K562 (cell line): ENCODE results near the gene KLHL18. TPM values are rescaled to one million over a fixed set of nuclear protein-coding genes. Genes with fewer than 3 reads are reported as not detected.

Experiments used
- ATF7 ChIP-seq: fragments of 450-650 bp; IDR thresholded peaks from 2 replicates; pipeline ENCODE4 v1.7.1; 2014; ENCODE audit warnings: mild to moderate bottlenecking, moderate library complexity
- CTBP1 ChIP-seq: fragments of 450-650 bp; IDR thresholded peaks from 2 replicates; pipeline ENCODE4 v1.6.1; 2016; ENCODE audit warnings: borderline replicate concordance
- ERF ChIP-seq: fragments of 450-650 bp; formaldehyde crosslinking; IDR thresholded peaks from 2 replicates; pipeline ENCODE4 v1.4.0; 2020; ENCODE audit warnings: mild to moderate bottlenecking, mixed read lengths
- MCM7 ChIP-seq, 2 experiments: fragments of 450-650 bp; IDR thresholded peaks; 2 replicates each; pipeline ENCODE4 v1.6.1; 2016 to 2018
- MTA1 ChIP-seq: fragments of 450-650 bp; IDR thresholded peaks from 2 replicates; pipeline ENCODE4 v1.6.1; 2017; ENCODE audit warnings: borderline replicate concordance
- NR4A1 ChIP-seq, 2 experiments: fragments of 250-450 bp in 1 of 2; fragments of 450-650 bp in 1 of 2; sonication (Bioruptor Pico) in 1 of 2; IDR thresholded peaks; 2 replicates each; pipeline versions ENCODE4 v1.4.0 to v1.6.1; 2016 to 2020; ENCODE audit warnings: mild to moderate bottlenecking in 2 of 2, missing compliant biosample characterization in 1 of 2, missing genetic modification characterization in 1 of 2, moderate library complexity in 1 of 2
- PTBP1 ChIP-seq: fragments of 200-400 bp; formaldehyde crosslinking; IDR thresholded peaks from 2 replicates; pipeline ENCODE4 v1.6.1; 2017; ENCODE audit warnings: low read depth, low read length
- RBM17 ChIP-seq: fragments of 200-400 bp; formaldehyde crosslinking; IDR thresholded peaks from 2 replicates; pipeline ENCODE4 v1.6.1; 2017; ENCODE audit warnings: low read depth, mild to moderate bottlenecking, low read length, borderline replicate concordance
- SMARCE1 ChIP-seq: fragments of 450-650 bp; IDR thresholded peaks from 2 replicates; pipeline ENCODE4 v1.7.1; 2016; ENCODE audit warnings: mild to moderate bottlenecking
- TAF7 ChIP-seq: fragments of 450-650 bp; IDR thresholded peaks from 2 replicates; pipeline ENCODE4 v1.6.1; 2016; ENCODE audit warnings: missing genetic modification characterization, missing compliant biosample characterization
- TCF7L2 ChIP-seq: fragments of 150-350 bp; IDR thresholded peaks from 2 replicates; pipeline ENCODE4 v1.6.1; 2016; ENCODE audit warnings: low read depth, mild to moderate bottlenecking, low read length, moderate library complexity
- WHSC1 ChIP-seq: IDR thresholded peaks from one replicate; pipeline ENCODE4 v1.6.1; 2012; ENCODE audit warnings: low read length, control low read depth, inconsistent platforms
- ZFX ChIP-seq: sonication (generic); formaldehyde crosslinking; IDR thresholded peaks from 2 replicates; pipeline ENCODE4 v1.8.0; 2022; ENCODE audit warnings: mild to moderate bottlenecking, missing genetic modification reagents, moderate library complexity
- ZNF140 ChIP-seq: fragments of 250-450 bp; sonication (Bioruptor Pico); IDR thresholded peaks from 2 replicates; pipeline ENCODE4 v1.8.0; 2021; ENCODE audit warnings: moderate library complexity, mild to moderate bottlenecking, inconsistent platforms
- ZNF143 ChIP-seq: sonication (generic); formaldehyde crosslinking; IDR thresholded peaks from 2 replicates; pipeline ENCODE4 v1.9.0; 2022; ENCODE audit warnings: mild to moderate bottlenecking, missing genetic modification reagents
- ZNF778 ChIP-seq: fragments of 450-650 bp; formaldehyde crosslinking; IDR thresholded peaks from 2 replicates; pipeline ENCODE4 v1.4.0; 2020; ENCODE audit warnings: mild to moderate bottlenecking, moderate library complexity
- polyA plus RNA-seq, 8 experiments: library from polyadenylated mRNA; depleted of rRNA in 4 of 8; stranded (reverse) in 5 of 8; unstranded in 3 of 8; fragments of >200 nt; fragmentation: Nextera tagmentation in 2 of 8; fragmentation: Illumina TruSeq in 1 of 8; extraction: Ambion mirVana in 2 of 8; extraction: Trizol in 1 of 8; gene quantifications; 2 replicates each; pipeline versions ENCODE4 v1.2.1 to v1.2.3, GENCODE V29; 2011 to 2014; ENCODE audit warnings: inconsistent platforms in 1 of 8, missing spikeins in 1 of 8
- total RNA-seq, 7 experiments: library from RNA; depleted of rRNA in 6 of 7; stranded (reverse); fragments of >200 nt in 6 of 7; fragmentation: Illumina TruSeq in 2 of 7; extraction: Trizol in 2 of 7; gene quantifications; 2 replicates each; pipeline versions ENCODE4 v1.2.1 to v1.2.3, GENCODE V29; 2011 to 2021; ENCODE audit warnings: low replicate concordance in 1 of 7
- TF ChIP-seq, protein P1 (sequence below), 2 experiments: fragments of 250-450 bp in 1 of 2; fragments of 450-650 bp in 1 of 2; sonication (Bioruptor Pico) in 1 of 2; IDR thresholded peaks; 2 replicates each; pipeline versions ENCODE4 v1.6.1 to v1.8.0; 2016 to 2021; ENCODE audit warnings: mild to moderate bottlenecking in 2 of 2, moderate library complexity in 2 of 2, missing compliant biosample characterization in 1 of 2, missing genetic modification characterization in 1 of 2
- TF ChIP-seq, protein P2 (sequence below): fragments of 450-650 bp; IDR thresholded peaks from 2 replicates; pipeline ENCODE4 v1.6.1; 2016; ENCODE audit warnings: low read depth
- TF ChIP-seq, protein P3 (sequence below): fragments of 450-650 bp; formaldehyde crosslinking; IDR thresholded peaks from 2 replicates; pipeline ENCODE4 v1.4.0; 2022; ENCODE audit warnings: missing genetic modification characterization

Gene KLHL18
- total and polyA plus RNA-seq, 9 of the 15 experiments (the other 6 are each of a cell fraction or from before 2014, with no cell fraction given) = 26.7 to 97.5 (median 48.7) TPM

DNA sequence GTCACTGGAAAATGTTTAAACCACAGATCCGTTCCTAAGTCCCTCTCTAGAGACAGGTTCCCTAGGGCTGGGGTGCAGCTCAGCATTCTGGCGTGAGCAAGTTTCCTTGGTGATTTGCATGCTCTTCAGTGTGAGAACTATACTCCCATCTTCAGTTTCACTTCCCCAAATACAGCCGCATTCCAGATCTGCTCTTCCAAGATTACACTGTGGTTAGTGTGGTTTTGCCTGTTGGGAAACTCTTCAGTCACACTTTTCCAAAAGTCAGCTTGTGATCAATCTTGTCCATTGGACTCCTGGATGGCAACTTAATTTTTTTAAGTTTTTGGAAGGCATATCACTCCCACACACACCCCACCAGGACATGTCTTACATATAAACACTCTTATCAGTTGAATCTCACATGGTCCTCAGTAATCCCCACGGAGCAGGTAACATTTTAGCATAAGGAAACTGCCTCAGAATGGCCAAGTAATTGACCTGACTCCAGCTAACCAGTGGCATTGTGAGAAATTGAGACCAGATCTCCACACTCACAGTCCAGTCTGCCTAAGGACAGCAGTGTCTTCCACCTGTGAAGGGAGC lies 64.6 kb downstream of the KLHL18 start (continued):
- TF ChIP-seq ERF (CRISPR knock-in tag) (no peak), ZNF143 (CRISPR knock-in tag) (no peak), ZNF778 (CRISPR knock-in tag) (no peak), MTA1 (peak; percentile 94), CTBP1 (peak; percentile 94; the same call in 1 of the 2 replicates), ZNF140 (CRISPR knock-in tag) (no peak), NR4A1 (CRISPR knock-in tag; IDR thresholded peaks at IDR 0.05) (no peak), NR4A1 (tag; IDR thresholded peaks at IDR 0.05) (no peak), MCM7 (IDR thresholded peaks at IDR 0.05) (no peak), ZFX (CRISPR knock-in tag) (no peak; the same call in 1 of the 2 replicates), SMARCE1 (peak; percentile 99), RBM17 (no peak), ATF7 (peak; percentile 76), PTBP1 (no peak), TAF7 (no peak), WHSC1 (no peak), TCF7L2 (no peak)
- TF ChIP-seq, protein P1, sequence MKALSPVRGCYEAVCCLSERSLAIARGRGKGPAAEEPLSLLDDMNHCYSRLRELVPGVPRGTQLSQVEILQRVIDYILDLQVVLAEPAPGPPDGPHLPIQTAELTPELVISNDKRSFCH (CRISPR knock-in tag; IDR thresholded peaks at IDR 0.05) = no peak
- TF ChIP-seq, protein P1 (tag; IDR thresholded peaks at IDR 0.05) = peak; percentile 91; the same call in 1 of the 2 replicates
- TF ChIP-seq, protein P2, sequence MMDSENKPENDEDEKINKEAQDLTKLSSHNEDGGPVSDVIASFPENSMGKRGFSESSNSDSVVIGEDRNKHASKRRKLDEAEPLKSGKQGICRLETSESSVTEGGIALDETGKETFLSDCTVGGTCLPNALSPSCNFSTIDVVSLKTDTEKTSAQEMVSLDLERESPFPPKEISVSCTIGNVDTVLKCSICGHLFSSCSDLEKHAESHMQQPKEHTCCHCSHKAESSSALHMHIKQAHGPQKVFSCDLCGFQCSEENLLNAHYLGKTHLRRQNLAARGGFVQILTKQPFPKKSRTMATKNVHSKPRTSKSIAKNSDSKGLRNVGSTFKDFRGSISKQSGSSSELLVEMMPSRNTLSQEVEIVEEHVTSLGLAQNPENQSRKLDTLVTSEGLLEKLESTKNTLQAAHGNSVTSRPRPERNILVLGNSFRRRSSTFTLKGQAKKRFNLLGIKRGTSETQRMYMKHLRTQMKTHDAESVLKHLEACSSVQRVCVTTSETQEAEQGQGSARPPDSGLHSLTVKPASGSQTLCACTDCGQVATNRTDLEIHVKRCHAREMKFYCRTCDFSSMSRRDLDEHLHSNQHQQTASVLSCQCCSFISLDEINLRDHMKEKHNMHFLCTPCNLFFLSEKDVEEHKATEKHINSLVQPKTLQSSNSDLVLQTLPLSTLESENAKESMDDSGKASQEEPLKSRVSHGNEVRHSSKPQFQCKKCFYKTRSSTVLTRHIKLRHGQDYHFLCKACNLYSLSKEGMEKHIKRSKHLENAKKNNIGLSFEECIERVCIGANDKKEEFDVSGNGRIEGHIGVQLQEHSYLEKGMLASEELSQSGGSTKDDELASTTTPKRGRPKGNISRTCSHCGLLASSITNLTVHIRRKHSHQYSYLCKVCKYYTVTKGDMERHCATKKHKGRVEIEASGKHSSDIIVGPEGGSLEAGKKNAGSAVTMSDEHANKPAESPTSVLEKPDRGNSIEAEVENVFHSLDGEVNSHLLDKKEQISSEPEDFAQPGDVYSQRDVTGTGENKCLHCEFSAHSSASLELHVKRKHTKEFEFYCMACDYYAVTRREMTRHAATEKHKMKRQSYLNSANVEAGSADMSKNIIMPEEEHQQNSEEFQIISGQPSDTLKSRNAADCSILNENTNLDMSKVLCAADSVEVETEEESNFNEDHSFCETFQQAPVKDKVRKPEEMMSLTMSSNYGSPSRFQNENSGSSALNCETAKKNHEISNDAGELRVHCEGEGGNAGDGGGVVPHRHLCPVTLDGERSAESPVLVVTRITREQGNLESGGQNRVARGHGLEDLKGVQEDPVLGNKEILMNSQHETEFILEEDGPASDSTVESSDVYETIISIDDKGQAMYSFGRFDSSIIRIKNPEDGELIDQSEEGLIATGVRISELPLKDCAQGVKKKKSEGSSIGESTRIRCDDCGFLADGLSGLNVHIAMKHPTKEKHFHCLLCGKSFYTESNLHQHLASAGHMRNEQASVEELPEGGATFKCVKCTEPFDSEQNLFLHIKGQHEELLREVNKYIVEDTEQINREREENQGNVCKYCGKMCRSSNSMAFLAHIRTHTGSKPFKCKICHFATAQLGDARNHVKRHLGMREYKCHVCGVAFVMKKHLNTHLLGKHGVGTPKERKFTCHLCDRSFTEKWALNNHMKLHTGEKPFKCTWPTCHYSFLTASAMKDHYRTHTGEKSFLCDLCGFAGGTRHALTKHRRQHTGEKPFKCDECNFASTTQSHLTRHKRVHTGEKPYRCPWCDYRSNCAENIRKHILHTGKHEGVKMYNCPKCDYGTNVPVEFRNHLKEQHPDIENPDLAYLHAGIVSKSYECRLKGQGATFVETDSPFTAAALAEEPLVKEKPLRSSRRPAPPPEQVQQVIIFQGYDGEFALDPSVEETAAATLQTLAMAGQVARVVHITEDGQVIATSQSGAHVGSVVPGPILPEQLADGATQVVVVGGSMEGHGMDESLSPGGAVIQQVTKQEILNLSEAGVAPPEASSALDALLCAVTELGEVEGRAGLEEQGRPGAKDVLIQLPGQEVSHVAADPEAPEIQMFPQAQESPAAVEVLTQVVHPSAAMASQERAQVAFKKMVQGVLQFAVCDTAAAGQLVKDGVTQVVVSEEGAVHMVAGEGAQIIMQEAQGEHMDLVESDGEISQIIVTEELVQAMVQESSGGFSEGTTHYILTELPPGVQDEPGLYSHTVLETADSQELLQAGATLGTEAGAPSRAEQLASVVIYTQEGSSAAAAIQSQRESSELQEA = no peak
- TF ChIP-seq, protein P3, sequence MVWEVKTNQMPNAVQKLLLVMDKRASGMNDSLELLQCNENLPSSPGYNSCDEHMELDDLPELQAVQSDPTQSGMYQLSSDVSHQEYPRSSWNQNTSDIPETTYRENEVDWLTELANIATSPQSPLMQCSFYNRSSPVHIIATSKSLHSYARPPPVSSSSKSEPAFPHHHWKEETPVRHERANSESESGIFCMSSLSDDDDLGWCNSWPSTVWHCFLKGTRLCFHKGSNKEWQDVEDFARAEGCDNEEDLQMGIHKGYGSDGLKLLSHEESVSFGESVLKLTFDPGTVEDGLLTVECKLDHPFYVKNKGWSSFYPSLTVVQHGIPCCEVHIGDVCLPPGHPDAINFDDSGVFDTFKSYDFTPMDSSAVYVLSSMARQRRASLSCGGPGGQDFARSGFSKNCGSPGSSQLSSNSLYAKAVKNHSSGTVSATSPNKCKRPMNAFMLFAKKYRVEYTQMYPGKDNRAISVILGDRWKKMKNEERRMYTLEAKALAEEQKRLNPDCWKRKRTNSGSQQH = no peak
